GM12874 (cell line): ENCODE data around the gene LGALS3BP.

ENCODE experiments used
- TF ChIP-seq, protein P1 (sequence below): IDR thresholded peaks from 2 replicates; pipeline ENCODE4 v1.5.1; 2011; ENCODE audit warnings: low read depth, mild to moderate bottlenecking, control low read depth, low read length, moderate library complexity; ENCODE audit not compliant: insufficient read depth

The LGALS3BP gene

DNA sequence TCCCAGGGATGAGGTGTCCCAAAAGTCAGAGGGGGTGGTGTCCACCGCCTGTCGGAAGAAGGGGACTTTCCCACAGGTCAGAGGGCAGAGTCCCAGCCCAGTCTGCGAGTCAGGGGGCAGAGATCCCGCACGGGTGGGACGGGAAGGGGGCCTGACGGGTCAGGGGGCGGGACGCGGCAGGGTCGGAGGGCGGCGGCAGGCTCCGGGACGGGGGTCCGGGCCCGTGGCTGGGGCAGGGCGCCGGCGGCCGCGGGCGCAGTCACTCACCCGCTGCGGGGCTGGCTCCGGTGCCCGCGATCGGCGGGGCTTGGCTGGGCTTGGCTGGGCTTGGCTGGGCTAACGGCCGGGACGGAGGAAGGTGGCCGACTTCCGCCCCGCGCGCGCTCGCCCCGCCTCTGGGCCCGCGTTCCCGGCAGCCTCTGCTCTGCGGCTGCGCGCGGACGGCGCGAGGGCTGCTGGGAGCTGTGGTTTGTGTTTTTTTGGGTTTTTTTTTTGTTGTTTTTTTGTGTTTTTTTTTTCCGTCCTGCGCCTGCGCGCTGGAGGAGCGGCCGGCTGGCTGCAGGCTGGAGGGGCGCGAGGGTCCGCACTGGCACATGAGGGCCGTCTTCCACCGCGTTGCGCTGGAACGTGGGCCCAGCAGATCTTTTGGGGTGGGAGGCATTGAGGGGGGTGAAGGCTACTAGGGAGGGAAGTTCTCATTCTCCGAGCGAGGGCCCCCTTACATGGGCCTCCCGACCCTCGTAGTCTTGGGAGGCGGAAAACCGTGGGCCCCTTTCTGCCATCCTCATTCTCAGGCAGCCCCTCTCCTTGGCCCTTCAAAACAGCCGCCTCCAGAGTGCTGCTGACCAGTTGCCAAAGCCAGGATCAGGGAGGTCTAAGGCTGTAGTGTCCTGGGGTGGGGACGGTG is 29.9 kb upstream of the LGALS3BP start, which contains the start of gene CANT1:
TSS of gene CANT1 (minus strand) at position 368 of the 907 bp plus-strand sequence. CDS start 12,142 bp downstream, outside the sequence.
- TF ChIP-seq, protein P1, sequence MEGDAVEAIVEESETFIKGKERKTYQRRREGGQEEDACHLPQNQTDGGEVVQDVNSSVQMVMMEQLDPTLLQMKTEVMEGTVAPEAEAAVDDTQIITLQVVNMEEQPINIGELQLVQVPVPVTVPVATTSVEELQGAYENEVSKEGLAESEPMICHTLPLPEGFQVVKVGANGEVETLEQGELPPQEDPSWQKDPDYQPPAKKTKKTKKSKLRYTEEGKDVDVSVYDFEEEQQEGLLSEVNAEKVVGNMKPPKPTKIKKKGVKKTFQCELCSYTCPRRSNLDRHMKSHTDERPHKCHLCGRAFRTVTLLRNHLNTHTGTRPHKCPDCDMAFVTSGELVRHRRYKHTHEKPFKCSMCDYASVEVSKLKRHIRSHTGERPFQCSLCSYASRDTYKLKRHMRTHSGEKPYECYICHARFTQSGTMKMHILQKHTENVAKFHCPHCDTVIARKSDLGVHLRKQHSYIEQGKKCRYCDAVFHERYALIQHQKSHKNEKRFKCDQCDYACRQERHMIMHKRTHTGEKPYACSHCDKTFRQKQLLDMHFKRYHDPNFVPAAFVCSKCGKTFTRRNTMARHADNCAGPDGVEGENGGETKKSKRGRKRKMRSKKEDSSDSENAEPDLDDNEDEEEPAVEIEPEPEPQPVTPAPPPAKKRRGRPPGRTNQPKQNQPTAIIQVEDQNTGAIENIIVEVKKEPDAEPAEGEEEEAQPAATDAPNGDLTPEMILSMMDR = no peak

DNA sequence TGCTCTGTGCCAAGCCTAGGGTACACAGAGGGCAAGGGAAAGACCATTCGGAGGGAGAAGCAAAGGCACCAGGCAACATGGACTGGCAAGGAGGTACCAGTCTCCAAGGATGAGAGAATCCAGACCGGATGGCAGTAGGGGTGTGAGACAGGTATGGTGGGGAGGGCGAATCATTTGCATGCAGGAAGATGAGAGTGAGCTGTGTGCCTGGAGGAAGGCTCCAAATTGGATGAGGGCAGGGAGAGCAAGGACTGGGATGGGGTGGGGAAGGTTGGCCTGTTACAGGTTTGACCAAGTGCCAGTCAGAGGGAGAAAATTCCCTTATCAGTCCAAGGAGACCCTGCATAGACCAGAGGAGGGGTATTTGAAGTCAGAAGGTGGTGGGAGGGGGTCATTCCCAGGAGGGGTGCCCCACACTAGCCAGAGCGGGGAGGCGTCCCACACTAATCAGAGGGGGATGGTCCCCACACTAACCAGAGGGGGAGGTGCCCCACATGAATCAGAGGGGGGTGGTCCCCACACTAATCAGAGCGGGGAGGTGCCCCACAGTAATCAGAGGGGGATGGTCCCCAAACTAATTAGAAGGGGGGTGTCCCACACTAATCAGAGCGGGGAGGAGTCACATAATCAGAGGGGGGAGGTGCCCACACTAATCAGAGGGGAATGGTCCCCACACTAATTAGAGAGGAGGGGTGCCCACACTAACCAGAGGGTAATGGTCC is 29.1 kb upstream of the LGALS3BP start:
- TF ChIP-seq, protein P1 = no peak

DNA sequence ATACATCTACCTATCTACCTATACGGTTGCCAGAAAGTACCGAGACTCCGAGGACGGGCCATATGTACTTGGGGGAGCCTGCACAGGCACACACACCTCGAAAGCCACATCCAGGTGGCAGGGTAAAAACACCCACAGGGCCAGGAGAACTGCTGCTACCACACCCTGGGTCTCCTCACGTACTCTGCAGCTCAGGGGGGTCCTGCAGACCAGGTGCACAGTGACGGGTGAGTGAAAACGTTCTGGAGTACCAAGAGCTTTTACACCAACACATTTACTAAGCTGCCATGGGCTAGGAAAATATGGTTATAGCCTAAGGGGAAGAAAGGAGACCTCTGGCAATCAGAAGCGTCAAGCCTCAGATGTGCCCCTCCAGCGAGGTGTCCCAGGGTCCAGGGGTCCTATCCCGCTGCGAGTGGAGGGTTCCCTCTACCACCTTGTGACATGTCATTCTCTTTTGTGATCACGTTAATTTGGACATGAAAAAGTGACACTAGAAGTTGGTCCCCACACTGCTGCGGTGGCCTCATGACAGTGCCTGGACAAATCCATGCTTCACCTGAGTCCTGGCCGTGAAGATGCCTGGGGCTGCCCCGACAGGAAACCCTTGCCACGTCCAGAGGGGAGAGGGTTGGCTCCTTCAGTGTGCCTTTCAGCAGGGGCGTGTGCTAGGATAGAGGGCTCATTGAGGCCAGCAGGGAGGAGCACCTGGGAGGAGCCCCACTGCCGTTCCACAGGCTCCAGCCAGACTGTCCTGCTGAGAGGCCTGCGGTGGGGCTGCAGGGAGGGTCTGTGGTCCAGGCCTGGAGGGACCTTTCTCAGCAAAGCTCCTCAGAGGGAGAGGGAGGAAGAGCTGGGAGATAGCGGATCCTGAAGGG is 28.0 kb upstream of the LGALS3BP start:
- TF ChIP-seq, protein P1 = no peak

DNA sequence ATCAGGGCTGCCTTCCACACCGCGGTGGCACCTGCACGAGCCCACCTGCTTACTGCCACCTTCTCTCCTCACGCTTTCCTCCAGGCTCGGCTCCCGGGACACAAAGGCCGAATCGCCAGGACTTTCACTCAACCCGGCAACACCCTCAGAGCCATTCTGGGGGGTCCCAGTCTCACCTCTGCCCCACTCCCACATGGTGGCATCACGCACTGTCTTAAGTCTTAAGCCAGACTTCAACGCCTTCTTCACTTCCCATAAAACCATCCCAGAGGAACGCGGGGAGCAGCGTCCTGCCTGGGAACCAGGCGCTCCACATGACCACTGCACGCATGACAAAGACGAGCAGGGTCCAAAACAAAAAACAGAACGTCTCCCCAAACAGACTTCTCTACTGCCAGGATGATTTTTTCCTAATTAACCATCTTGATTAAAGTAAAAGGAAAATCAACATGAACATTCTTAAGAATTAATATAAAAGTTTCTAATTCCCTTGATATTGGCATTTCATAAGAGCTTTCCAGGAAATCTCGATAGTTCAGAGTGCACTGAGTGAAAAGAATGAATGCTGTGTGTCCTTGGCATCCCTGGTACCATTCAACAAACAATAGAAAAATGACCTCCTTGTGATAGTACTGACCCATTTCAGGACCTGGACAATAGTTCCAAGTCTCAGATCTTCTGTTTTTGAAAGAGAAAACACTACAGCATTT is 27.2 kb upstream of the LGALS3BP start:
- TF ChIP-seq, protein P1 = no peak

DNA sequence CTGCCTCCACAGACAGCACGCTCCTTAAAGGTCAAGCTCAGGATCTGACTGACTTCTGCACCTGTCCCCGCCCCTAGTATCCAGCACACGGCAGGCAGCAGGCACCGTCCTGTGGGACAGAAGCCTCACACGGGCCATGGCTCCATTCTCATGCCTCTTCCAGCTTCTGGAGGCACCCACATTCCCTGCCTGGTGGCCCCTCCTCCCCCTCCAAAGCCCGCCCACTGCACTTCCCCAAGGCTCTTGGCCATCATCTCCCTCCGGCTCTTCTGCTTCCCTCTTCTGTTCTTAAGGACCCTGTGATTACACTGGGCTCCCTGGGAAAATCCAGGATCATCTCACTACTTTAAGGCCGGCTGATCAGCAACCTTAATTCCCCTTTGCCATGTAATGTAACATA is 26.3 kb upstream of the LGALS3BP start:
- TF ChIP-seq, protein P1 = no peak

DNA sequence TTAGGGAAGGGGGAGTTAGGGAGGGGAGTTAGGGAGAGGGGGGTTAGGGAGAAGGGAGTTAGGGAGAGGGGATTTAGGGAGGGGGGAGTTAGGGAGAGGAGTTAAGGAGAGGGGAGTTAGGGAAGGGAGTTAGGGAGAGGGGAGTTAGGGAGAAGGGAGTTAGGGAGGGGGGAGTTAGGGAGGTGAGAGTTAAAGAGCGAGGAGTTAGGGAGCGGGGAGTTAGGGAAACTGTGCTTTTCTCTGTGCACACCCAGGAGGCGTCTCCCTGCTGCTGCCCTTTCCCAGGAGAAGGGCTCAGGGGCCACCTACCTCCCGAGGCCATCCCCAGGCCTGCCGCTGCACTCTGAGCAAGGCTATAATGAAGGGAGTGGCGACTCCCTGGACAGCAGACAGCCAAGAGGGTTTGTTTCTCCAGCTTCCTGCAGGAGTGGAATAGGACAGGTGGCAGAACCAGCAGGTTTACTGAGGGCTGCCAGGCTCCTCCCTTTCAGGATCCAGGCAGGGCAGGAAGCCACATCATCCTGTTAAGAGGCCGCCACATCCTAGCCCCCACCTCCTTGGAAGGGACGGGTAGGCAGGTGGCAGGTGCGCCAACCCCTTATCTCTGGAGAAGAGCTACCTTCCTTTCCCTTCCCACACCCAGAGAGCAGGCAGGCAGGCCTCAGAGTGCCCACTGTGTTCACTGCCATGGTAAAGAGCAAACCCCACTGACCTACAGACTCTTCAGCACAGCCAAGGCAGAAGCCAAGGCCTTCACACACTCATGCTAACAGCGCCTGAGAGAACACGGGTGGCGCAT is 25.5 kb upstream of the LGALS3BP start:
- TF ChIP-seq, protein P1 = no peak
